Measurements from ENCODE around the gene CARD9.

GRCh38 chr9:136421791-136422190 lies 48.3 kb upstream of the CARD9 start:
- no peak for TF ChIP-seq CTCF (IDR thresholded peaks at IDR 0.05)
- TF ChIP-seq POLR2AphosphoS5 (IDR thresholded peaks at IDR 0.05; ENCODE audit: low read depth, low read length), result no peak
- TF ChIP-seq REST (IDR thresholded peaks at IDR 0.05; ENCODE audit: insufficient read depth in 1 of 2, low read depth in 2 of 2, low read length in 1 of 2), result no peak
- TF ChIP-seq TCF7L2 (IDR thresholded peaks at IDR 0.05; ENCODE audit: low read depth, low read length), result no peak
